ENCODE measurements around the gene FRMD4A.

GRCh38 chr10:14003517-14004184 lies 327.1 kb downstream of the FRMD4A start:
- no peak for TF ChIP-seq CTCF (IDR thresholded peaks at IDR 0.05)
- TF ChIP-seq EZH2 (IDR thresholded peaks at IDR 0.05): no peak
- TF ChIP-seq EZH2phosphoT487 (IDR thresholded peaks at IDR 0.05): no peak

All from neural progenitor cell (in vitro differentiated cells).